Measurements from ENCODE around the gene RPL37.

DNA sequence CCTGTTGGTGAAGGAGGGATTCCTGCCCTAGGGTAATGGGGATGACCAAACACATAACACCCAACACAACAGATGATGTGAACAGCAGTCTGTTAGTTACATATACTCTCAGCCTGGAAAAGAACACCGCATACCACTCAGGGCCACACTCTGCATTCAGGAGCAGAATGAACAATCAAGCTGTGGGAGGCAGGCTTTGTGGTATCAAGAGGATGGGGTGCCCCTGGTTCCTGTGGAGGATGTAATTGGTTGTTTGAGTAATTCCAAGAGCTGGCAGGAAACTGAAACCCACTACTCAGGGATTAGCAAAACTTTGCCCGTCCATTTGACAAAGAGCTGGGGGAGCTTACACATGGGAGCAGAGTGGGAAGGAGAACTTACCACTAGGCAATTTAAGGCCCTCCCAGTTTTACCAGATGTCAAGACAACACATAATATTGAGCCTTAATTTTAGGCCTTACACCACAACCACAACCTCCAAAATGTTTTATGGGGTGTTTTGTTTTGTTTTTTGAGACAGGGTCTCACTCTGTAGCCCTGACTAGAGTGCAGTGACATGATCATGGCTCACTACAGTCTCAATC is 21.2 kb downstream of the RPL37 start:
- TF ChIP-seq CTCF (IDR thresholded peaks at IDR 0.05): no peak
- TF ChIP-seq POLR2A (IDR thresholded peaks at IDR 0.05): no peak
- no peak for TF ChIP-seq POLR2AphosphoS5 (IDR thresholded peaks at IDR 0.05)
